Loucy (cell line): ENCODE data around the gene GPR15.

ENCODE experiments used
- H2AFZ ChIP-seq: fragments of 200-600 bp; sonication (generic); 2 replicates; pipeline ENCODE4 v1.6.0; 2016; ENCODE audit warnings: antibody characterized with exemption, mild to moderate bottlenecking, low read length, moderate library complexity
- H3F3A ChIP-seq: fragments of 200-600 bp; 2 replicates; pipeline ENCODE4 v1.6.0; 2016; ENCODE audit warnings: antibody characterized with exemption, low read depth, mild to moderate bottlenecking
- H3K27me3 ChIP-seq: fragments of 200-600 bp; sonication (generic); 2 replicates; pipeline ENCODE4 v1.6.1; 2014; ENCODE audit warnings: low read length, mild to moderate bottlenecking; ENCODE audit not compliant: insufficient read depth, poor library complexity, severe bottlenecking
- H3K36me3 ChIP-seq: fragments of 200-600 bp; sonication (generic); 2 replicates; pipeline ENCODE4 v1.6.1; 2016; ENCODE audit warnings: low read length; ENCODE audit not compliant: insufficient read depth
- H3K4me1 ChIP-seq: fragments of 200-600 bp; sonication (generic); 2 replicates; pipeline ENCODE4 v1.5.1; 2014; ENCODE audit warnings: low read length, mild to moderate bottlenecking; ENCODE audit not compliant: insufficient read depth, poor library complexity, severe bottlenecking
- H3K4me2 ChIP-seq: fragments of 200-600 bp; sonication (generic); 2 replicates; pipeline ENCODE4 v1.6.0; 2014; ENCODE audit warnings: antibody characterized with exemption, low read length, low read depth, mild to moderate bottlenecking; ENCODE audit not compliant: poor library complexity, severe bottlenecking
- H3K4me3 ChIP-seq: fragments of 200-600 bp; sonication (generic); 2 replicates; pipeline ENCODE4 v1.5.1; 2014; ENCODE audit warnings: low read length, mild to moderate bottlenecking, mixed read lengths; ENCODE audit not compliant: poor library complexity, severe bottlenecking
- H3K79me2 ChIP-seq: fragments of 200-600 bp; sonication (generic); 2 replicates; pipeline ENCODE4 v1.6.1; 2014; ENCODE audit warnings: low read length; ENCODE audit not compliant: insufficient read depth
- H3K9ac ChIP-seq: fragments of 200-600 bp; sonication (generic); 2 replicates; pipeline ENCODE4 v1.6.0; 2014; ENCODE audit warnings: mild to moderate bottlenecking, low read depth, low read length, moderate library complexity; ENCODE audit not compliant: poor library complexity, severe bottlenecking
- H3K9me2 ChIP-seq: fragments of 200-600 bp; sonication (generic); replicated peaks from 2 replicates; pipeline ENCODE4 v1.6.1; 2016; ENCODE audit warnings: low read depth, low read length, mixed read lengths
- H3K9me3 ChIP-seq: fragments of 200-600 bp; sonication (generic); 2 replicates; pipeline ENCODE4 v1.6.1; 2014; ENCODE audit warnings: mild to moderate bottlenecking, antibody characterized with exemption, low read length, low read depth; ENCODE audit not compliant: insufficient read depth
- H4K20me1 ChIP-seq: fragments of 200-600 bp; sonication (generic); 2 replicates; pipeline ENCODE4 v1.6.0; 2014; ENCODE audit warnings: antibody characterized with exemption, low read length, mild to moderate bottlenecking; ENCODE audit not compliant: insufficient read depth, poor library complexity, severe bottlenecking
- EZH2phosphoT487 ChIP-seq: fragments of 200-600 bp; IDR thresholded peaks from 2 replicates; pipeline ENCODE4 v1.6.1; 2018; ENCODE audit warnings: antibody characterized with exemption, mild to moderate bottlenecking, moderate library complexity, borderline replicate concordance
- TF ChIP-seq, protein P1 (sequence below): fragments of 200-600 bp; sonication (generic); conservative IDR thresholded peaks from 2 replicates; pipeline ENCODE4 v1.5.1; 2014; ENCODE audit warnings: mild to moderate bottlenecking, antibody characterized with exemption, low read length

GPR15 gene

DNA sequence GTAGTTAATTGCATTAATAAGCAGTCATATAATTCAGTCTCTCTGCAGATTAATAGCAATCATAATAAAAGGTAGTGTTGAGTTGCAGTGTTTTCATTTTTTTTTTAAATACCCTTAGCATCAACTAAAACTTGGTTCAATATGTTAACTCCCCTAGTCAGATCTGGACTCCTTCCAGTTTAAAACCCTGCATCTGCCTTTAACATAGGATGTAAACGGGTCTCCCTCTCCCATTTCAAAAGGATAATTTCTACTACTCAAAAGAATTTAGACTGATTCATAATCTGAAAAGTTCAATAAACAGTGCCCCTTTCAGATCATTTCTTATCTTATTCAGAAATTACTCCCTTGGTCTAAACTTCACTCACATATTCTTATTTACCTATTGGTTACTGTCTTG lies 50.3 kb downstream of the GPR15 start:
- Histone ChIP-seq H3K79me2 (no peaks in the 10 kb centered on the region), H3K36me3 (peaks cover 12% of the 10 kb centered on the region; the same call in 1 of the 2 replicates), H3F3A (no peaks in the 10 kb centered on the region)

DNA sequence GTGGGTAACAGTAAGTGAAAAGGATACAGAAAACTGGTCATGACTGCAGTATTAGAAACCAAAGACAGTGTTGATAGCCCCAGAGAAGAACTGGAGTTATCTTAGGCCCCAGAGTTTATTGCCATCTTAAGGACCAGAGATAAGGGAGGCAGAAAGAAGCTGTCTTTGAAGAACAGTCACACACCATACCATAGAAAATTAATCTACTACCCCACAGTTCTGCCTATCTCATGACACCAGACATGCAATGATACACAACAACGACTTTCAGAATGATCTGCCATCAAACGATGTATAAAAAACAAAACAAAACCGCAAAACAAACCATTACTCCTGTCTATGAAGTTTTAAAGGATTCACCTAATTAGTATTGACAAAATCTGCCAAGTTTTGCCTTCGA lies 52.0 kb downstream of the GPR15 start:
- H3K27me3 ChIP-seq: no peaks in the 10 kb centered on the region
- peaks cover 20% of the 10 kb centered on the region for H3K4me1 ChIP-seq
- H3K4me2 ChIP-seq: peak overlapping the region; percentile 24
- no peak for TF ChIP-seq EZH2phosphoT487
- TF ChIP-seq, protein P1, sequence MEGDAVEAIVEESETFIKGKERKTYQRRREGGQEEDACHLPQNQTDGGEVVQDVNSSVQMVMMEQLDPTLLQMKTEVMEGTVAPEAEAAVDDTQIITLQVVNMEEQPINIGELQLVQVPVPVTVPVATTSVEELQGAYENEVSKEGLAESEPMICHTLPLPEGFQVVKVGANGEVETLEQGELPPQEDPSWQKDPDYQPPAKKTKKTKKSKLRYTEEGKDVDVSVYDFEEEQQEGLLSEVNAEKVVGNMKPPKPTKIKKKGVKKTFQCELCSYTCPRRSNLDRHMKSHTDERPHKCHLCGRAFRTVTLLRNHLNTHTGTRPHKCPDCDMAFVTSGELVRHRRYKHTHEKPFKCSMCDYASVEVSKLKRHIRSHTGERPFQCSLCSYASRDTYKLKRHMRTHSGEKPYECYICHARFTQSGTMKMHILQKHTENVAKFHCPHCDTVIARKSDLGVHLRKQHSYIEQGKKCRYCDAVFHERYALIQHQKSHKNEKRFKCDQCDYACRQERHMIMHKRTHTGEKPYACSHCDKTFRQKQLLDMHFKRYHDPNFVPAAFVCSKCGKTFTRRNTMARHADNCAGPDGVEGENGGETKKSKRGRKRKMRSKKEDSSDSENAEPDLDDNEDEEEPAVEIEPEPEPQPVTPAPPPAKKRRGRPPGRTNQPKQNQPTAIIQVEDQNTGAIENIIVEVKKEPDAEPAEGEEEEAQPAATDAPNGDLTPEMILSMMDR: no peak
- no peaks in the 10 kb centered on the region for H3F3A ChIP-seq
- H4K20me1 ChIP-seq: no peaks in the 10 kb centered on the region
- no peak overlapping the region for H3K9ac ChIP-seq
- H3K9me3 ChIP-seq: no peaks in the 10 kb centered on the region
- no peaks in the 10 kb centered on the region for H3K79me2 ChIP-seq
- peaks cover 15% of the 10 kb centered on the region; the same call in 1 of the 2 replicates for H3K36me3 ChIP-seq
- no peaks in the 10 kb centered on the region for H3K9me2 ChIP-seq
- no peak overlapping the region for H2AFZ ChIP-seq
- no peak overlapping the region for H3K4me3 ChIP-seq

More for the DNA sequence above, 50.3 kb downstream of the GPR15 start:
- Histone ChIP-seq H2AFZ (no peak overlapping the region), H4K20me1 (no peaks in the 10 kb centered on the region), H3K4me3 (no peak overlapping the region), H3K27me3 (no peaks in the 10 kb centered on the region), H3K9me2 (no peaks in the 10 kb centered on the region), H3K9ac (no peak overlapping the region), H3K4me2 (no peak overlapping the region), H3K9me3 (no peaks in the 10 kb centered on the region), H3K4me1 (peaks cover 20% of the 10 kb centered on the region)
- TF ChIP-seq, protein P1: no peak
- TF ChIP-seq EZH2phosphoT487: no peak
